GM21737 (cell line): ENCODE measurements around the gene TTC12.

Experiments used
- ATAC-seq: cut with Tn5 transposase; IDR thresholded peaks from one replicate; pipeline ENCODE4 v1.9.1; 2021; ENCODE audit warnings: mild to moderate bottlenecking, moderate library complexity; ENCODE audit not compliant: unreplicated experiment

TTC12 gene

DNA sequence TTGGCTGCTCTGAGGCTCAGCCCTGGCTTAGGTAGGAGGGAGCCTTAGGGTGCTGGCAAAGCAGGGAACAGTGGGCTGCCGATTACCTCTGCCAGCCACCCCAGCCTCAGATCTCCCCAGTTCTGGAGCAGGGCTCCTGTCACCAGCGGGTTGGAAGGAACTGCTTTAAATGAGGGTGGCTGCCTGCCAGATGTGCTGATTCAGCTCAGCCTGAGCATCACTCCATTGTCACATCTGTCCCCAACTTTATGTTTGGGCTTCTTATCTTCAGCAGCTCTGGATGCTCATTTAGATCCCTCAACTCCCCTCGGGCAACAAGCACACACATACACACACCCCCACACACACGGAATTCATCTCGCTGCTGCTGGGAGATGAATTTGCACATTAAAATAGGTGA lies 56.3 kb downstream of the TTC12 start:
- ATAC-seq, result no peak

- no peak for ATAC-seq
Measured at GRCh38 chr11:113372309-113372708, 57.9 kb downstream of the TTC12 start.

- ATAC-seq, result no peak
Measured at GRCh38 chr11:113373306-113373705, 58.9 kb downstream of the TTC12 start.

DNA sequence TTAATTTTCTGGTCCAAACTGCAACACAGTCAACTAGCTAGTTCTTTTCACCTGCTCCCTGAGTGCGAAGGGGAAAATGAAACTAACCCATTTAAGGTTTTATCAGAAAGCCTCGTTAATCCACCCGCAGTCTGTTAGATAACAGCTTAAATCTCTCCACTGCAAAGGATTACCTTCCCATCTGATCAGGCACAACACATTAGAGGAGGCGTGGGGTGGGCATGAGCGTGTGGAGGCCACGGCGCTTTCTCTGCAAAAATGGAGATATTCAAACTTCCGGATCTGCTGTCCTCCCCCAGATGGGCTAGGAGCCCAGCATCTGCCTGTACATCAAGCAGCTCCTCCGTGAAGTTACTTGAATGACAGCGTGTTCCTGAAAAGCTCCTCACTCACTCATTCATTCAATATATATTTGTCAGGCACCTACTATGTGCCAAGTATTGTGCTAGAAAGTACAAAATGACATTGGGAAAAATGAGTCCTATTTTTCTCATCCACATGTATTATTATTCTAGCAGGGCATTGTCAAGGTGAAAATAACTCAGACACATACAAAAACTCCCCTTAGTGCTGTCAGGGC lies 59.7 kb downstream of the TTC12 start:
- no peak for ATAC-seq

DNA sequence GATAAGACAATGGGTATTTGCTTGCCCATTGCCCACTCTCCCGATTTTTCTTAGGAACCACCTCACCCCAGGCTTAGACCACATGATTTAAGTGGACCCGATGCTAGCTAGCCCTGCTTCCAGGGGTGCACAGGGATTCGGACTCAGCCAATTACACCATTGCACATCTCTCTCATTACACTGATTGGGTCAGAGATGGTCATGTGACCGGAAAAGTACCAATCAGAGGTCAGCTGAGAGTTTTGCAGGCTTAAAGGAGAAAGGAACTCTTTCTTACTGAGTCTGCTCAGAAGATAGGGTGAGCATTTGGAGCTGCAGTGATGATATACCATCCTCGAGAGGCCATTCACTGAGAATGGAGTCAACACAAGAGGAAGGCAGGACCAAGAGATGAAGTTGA lies 61.0 kb downstream of the TTC12 start:
- ATAC-seq, result no peak

DNA sequence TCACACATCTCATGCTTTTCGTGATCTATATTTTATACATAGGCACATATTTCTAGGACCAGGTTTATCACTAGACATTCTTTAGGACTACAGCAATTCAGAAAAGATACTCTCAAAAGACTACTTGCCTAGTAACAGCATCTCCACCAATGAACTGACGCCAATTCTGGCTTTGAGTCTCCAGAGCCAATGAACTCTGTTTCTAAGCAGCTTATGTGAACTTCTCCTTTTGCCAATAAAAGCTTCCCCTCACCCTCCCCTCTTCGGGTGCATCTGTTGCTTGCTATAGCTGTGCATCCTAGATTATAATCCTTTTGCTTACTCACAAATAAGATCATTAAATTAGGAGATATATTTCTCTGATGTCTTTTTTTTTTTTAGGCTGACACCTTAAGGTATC lies 61.8 kb downstream of the TTC12 start:
- no peak for ATAC-seq

- ATAC-seq, result no peak
Measured at GRCh38 chr11:113377681-113378412, 63.5 kb downstream of the TTC12 start.

DNA sequence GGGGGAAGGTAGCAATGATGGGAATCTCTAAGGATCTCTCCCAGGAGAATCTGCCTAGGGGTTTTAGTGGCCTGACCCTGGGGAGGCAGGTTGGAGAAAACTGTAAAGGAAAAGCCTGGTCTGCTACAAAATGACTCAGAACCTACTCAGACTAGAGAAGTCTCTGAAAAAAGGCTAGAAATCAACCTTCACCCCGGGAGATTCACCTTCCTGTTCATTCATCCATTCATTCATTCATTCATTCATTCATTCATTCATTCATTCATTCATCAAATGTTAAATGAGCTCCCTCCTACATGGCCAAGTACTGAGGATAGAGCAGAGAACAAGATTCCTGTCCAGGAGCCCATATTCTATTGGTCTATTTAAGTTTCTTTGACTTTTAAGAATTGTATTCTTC lies 64.3 kb downstream of the TTC12 start:
- ATAC-seq, result no peak

- ATAC-seq, result no peak
Measured at GRCh38 chr11:113382121-113382520, 67.7 kb downstream of the TTC12 start.

DNA sequence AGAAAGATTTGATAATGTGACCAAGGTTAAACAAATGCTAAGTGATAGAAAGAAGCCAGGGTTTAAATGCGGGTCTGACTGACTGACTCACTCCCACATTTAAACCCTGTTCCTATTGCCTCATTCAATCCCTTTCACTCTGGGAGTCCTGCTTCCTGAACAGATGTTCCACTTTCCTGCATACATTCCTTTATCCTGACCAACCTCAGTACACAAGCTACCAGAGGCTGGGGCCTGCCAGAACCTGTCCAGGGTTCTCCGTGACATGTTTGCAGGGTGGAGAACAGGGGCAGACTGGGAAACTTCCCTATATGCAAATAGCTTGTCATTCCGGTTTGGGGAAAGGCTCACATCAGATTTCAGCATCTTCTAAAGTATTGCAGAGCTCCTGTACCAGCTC lies 70.2 kb downstream of the TTC12 start:
- no peak for ATAC-seq

GRCh38 chr11:113385749-113386148 lies 71.4 kb downstream of the TTC12 start:
- ATAC-seq, result no peak

- ATAC-seq, result no peak
Measured at GRCh38 chr11:113386866-113387265, 72.5 kb downstream of the TTC12 start.

DNA sequence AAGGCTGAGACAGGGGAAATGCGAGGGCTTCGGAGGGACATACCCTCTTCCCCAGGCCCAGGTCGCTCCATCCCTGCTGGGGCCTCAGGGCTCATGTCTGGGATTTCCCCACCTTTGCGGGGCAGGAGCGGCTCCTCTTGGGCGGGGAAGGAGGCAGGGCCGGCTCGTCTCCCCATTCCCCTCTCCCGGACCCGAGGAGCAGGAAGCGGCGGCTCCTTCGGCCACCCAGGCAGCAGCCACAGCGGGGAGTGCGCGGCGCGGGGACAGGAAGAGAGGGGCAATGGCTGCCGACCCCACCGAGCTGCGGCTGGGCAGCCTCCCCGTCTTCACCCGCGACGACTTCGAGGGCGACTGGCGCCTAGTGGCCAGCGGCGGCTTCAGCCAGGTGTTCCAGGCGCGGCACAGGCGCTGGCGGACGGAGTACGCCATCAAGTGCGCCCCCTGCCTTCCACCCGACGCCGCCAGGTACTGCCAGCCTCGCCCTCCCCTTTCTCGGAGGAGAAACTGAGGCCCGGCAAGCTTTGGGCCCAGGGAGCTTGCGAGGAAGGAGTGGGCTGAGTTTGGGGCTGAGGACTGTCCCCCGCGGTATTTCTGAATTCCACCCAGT lies 73.3 kb downstream of the TTC12 start, which contains the start of gene ANKK1:
ANKK1 (plus strand) TSS at position 175 of the 607 bp plus-strand sequence; CDS start at position 281, 106 bp downstream.
- ATAC-seq, result no peak

DNA sequence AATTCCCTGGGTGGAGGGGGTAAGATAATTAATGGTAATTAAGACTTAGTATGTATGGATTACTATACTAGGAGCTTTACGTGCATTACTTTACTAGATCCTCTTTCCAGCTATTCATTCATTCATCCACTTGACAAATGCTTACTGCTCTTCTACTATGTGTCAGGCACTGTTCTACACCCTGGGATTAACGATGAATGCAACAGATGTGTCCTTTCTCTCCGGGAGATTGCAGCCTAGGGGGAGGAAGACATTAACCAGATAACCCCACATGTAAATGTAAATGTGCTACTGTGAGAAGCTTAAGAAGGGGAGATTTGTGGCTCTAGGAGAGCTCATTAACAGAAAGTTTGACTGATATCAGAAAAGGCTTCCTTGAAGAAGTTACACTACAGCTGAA lies 74.9 kb downstream of the TTC12 start:
- ATAC-seq, result no peak

GRCh38 chr11:113392236-113392921 lies 78.0 kb downstream of the TTC12 start:
- ATAC-seq, result no peak

DNA sequence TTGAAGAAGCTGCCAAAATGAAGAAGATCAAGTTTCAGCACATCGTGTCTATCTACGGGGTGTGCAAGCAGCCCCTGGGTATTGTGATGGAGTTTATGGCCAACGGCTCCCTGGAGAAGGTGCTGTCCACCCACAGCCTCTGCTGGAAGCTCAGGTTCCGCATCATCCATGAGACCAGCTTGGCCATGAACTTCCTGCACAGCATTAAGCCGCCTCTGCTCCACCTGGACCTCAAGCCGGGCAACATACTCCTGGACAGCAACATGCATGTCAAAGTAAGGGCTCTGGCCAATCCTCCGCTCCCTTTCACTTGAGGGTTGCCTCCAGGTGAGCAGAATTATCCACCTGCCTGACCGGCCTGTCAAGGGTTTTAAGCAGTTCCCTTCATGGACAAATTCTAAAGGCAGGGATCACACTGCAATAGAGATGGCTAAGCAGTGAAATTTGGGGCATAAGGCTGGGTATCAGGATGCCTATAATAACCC lies 79.2 kb downstream of the TTC12 start:
- ATAC-seq, result no peak

DNA sequence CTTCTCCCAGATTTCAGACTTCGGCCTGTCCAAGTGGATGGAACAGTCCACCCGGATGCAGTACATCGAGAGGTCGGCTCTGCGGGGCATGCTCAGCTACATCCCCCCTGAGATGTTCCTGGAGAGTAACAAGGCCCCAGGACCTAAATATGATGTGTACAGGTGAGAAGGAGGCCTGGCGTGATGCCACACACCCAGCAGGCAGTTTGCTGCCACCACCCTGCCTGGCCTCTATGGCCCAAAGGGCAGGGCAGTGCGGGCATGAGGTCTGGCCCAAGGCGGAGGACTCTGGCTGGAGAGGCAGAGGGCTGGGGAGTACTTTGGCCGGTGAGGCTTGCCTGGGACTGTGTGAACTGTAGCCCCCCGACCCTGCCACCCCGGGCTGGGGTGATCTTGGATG lies 80.5 kb downstream of the TTC12 start:
- ATAC-seq, result no peak

DNA sequence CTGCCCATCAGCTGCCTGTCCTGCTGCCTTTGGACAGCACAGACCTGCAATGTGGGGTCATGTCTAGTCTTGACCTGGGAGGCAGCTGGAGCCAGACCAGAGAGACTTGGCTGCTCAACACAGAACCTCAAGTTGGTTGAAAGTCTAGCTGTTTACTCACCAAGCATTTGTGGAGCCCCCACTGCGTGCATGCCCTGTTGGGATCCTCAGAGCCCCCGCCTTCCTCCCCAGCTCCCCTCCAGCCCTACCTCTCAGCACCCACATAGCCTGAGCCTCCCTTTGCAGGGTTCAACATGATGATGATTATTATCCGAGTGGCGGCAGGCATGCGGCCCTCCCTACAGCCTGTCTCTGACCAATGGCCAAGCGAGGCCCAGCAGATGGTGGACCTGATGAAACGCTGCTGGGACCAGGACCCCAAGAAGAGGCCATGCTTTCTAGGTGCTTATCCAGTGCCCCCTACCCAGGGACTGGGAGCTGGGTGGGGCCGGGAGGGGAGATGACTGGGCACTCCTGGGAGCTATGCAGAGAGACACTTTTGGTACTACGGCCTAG lies 81.5 kb downstream of the TTC12 start:
- ATAC-seq, result no peak

- no peak for ATAC-seq
Measured at GRCh38 chr11:113396690-113397089, 82.3 kb downstream of the TTC12 start.

DNA sequence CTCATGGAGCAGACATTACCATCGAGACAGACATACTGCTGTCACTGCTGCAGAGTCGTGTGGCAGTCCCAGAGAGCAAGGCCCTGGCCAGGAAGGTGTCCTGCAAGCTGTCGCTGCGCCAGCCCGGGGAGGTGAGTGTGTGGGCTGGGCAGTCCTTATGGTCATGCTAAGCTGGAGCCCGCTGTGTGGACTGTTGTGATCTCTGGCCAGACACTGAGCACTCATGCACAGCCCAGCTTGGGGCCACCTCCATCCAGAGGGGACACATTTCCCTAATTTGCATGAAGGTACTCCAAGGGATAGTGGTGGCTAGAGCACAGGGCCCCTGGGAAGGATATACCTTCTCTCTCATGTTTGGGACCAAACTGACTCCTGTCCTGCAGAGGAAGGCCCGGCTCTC lies 82.8 kb downstream of the TTC12 start:
- no peak for ATAC-seq

DNA sequence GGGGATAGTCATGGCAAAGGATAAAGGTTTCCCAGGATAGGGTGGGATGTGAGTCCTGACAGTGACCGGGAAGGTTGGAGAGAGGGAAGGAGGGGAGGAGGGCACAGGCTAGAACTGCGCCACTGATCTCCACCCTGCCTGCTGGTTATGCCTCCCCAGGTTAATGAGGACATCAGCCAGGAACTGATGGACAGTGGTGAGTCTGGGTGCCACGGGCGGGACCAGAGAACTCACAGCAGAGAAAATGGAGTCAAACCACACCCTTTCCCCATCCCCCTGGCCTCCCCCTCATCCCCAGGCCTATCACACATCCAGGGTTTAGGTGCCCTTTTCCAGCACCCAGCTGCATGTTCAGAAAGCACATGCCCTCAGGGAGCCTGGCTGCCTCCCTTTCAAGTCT lies 83.4 kb downstream of the TTC12 start:
- no peak for ATAC-seq
